Superior temporal gyrus (tissue), 1 donor: ENCODE results near the gene ZCCHC24.
A peak's percentile ranks its signal among the peaks of the same experiment; 100 is the strongest.

Experiments
- DNase-seq: peaks from one replicate; pipeline ENCODE4 v3.0.0-alpha.2; 2016; ENCODE audit errors: extremely low spot score

ZCCHC24 gene

DNA sequence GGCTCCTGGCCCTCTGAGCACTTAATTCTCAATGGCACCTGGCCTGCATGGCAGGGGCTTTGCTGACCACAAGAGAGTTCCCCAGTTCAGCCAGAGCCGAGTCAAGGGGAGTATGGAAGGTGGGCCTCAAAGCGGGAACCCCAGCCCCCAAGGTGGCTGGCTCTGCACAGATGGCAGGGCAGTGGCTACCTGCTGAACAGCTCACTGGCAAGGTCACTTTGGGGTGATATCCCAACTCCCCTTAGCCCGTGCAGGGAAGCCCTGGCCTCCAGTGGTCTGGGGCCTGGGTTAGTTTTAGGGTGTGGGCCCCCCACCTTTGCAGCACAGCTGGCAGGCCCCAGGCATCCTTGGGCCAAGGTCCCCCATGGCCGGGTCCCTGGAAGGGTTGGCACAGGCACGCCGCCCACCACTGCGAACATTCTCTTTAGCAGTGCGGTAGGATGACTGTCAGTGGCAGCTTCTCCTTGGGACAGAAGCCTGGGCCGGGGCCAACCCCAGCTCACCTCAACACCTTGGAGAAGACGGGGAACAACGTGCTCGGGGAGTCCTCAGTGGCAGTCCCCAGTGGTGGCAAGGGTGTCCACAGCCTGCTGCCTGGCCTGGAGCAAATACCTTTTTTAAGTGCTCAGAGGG lies 61.3 kb downstream of the ZCCHC24 start:
- no peak for DNase-seq

DNA sequence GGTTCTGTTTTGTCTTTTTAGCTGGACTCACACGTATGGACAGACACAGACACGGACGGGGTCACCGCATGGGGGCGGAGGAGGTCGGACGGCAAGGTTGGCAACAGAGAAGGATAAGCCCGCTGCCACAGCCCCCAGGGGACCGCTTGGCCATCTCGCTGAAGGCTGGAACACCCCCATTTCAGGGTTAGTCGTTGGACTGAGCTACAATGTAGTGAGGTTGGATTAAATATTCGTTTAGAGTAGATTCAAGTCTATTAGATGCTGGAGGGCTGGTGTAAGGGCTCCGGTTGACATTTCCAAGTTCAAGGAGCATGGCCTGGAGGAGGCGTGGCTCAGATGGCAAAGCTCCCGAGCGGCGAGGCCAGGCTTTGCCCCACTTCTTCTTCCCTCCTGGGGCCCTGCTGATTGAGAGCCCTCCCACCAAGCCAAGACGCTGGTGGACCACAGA lies 62.9 kb downstream of the ZCCHC24 start:
- DNase-seq = no peak

DNA sequence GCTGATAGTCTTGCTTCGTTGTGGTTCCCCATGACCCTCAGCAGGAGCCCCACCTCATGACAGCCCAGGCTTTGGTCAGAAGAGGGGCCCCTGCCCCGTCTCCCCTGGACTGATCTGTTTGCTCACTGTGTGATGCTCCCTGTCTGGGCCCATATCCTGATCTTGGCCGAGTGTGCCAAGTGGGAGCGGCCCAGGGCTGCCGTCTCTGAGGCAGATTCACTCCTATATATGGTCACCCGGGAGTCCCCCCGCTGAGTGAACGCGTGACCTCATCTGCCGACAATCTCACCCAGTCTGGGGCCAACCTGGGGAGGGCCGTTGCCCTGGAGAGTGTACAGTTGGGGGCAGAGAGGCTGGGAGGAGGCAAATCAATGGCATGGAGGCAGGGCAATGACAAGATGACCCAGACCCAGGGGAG lies 63.6 kb downstream of the ZCCHC24 start:
- no peak for DNase-seq

DNA sequence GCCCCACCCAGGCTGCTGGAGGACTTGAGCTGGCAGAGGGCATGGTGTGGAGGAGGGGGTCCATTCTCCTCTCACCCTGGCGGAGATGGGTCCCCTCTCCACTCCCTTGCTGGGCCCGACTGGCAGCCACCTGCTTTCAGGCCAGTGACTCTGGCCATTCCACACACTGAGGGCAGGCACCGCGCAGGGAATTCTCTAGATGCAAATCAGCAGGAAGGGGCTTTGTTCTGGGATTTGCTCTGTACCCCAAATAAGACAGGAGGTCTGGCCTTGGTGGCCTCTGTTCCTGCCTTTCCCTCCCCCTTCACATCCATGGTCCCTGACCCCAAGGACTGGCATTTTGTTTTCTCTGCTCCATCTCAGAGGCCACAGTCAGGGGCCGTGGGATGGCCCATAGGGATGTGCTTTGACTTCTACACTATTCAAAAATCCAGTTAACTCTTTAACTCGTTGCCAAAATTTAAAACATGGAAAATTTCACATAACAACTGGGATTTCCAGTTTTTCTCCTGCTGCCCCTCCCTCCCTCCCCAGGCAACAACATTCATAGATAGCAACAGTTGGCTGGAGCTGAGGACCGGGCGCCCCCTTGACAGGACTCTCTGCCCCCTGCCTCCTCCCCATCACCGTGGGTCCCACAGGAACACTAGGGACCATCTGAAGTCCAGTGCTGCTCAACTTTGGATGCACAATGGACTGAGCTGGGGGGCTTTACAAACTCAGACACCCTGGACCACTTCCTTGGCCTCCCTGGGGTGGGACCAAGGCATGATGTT lies 64.3 kb downstream of the ZCCHC24 start:
- no peak for DNase-seq

DNA sequence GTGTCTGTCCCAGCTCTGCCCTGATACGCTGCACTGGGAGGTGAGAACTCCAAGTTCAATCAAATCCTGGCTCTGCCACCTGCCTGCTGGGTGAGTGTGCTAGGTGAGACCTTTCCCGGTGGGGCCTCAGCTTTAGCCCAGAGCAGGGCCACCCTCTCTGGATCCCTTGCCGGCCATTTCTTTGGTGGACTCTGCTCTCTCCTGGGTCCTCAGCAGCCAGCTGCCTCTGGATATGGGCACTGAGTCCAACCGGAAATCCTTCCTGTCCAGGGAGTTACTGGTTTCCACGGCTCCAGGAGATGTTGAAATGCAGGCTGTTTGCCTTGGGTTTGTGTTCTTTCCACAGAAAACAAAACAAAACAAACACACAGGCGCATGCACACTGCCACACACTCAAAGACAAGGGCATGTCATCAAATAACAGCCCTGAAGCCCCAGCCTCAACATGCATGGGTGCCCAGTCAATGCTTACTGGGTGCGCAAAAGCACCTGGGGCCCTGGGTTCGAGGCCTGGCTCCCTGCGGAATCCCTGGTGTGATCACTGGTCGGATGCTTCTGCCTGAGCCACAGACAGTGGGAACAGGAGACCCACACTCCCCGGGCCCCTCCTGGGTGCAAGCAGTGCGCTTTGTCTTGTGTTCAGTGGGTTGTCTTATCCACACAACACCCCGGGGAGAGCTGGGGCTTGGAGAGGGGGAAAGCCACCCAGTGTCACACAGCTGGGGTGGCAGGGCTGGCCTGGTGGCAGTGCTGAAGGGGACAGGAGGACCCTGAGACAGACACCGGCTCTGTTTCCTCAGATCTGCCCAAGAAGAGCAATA lies 65.1 kb downstream of the ZCCHC24 start:
- DNase-seq = no peak

DNA sequence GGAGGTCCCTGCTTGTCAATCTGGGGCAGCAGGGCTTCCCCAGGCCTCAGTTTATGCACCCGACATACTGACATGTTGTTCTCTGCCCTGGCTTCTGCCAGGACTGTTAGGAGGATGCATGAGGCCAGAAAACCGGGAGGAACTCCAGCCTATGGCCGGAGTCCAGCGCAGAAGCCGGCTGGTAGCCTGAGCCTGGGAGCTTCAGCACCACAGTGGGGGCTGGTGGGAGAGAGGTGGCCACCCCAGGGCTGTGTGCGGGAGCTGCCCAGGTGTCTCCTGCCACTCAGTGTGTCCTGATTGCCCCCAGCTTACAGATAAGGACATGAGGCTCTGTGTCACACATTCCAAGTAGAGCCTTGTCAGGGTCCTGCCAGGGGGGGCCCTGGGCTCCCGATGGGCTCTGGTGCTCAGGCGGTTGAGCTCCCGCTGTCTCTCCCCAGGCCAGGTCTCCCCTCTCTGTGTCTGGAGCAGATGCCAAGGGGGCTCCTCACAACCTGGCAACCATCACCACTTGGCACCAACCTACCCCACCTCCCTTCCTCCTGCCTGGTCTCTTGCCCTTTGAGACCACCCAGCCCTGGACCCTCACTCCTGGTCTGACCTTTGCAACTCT lies 65.8 kb downstream of the ZCCHC24 start:
- no peak for DNase-seq

DNA sequence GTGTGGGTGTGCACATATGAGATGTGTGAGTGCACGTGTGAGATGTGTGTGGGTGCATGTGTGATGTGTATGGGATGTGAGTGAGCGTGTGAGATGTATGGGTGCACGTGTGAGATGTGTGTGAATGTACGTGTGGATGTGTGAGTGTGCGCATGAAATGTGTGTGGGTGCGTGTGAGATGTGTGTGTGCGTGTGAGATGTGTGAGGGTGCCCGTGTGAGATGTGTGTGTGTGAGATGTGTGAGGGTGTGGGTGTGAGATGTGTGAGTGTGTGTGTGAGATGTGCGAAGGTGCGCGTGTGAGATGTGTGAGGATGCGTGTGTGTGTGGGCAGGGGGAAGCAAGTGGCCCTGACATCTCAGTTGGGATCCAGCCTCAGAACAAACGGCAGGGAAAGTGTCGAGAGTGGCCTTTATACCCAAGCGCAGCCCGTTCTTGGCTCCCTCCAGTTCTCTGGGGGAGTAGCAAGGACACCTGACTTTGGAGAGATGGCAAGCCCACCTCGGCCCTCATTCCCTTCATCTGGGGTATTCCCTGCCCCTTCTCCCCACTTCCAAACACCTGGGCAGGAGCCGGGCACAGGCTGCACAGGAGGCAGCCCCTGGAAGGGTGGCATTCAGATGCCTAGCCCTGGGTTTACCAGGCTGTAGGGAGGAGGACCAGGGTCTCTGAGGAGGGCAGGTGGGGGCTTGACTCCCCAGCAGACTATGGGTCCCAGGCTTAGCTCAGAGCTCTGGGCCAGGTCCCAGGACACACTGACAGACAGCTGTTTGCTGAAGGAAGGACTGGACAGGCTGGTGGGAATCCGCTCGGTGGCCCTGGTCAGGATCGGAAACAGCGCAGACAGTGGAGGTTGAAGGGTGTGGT lies 66.5 kb downstream of the ZCCHC24 start:
- no peak for DNase-seq

DNA sequence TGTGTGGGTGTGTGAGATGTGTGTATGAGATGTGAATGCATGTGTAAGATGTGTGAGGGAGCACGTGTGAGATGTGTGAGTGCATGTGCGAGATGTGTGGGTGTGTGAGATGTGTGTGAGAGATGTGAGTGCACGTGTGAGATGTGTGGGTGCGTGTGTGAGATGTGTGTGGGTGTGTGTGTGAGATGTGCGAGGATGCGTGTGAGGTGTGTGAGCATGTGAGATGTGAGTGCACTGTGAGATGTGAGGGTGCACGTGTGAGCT lies 67.1 kb downstream of the ZCCHC24 start:
- no peak for DNase-seq

DNA sequence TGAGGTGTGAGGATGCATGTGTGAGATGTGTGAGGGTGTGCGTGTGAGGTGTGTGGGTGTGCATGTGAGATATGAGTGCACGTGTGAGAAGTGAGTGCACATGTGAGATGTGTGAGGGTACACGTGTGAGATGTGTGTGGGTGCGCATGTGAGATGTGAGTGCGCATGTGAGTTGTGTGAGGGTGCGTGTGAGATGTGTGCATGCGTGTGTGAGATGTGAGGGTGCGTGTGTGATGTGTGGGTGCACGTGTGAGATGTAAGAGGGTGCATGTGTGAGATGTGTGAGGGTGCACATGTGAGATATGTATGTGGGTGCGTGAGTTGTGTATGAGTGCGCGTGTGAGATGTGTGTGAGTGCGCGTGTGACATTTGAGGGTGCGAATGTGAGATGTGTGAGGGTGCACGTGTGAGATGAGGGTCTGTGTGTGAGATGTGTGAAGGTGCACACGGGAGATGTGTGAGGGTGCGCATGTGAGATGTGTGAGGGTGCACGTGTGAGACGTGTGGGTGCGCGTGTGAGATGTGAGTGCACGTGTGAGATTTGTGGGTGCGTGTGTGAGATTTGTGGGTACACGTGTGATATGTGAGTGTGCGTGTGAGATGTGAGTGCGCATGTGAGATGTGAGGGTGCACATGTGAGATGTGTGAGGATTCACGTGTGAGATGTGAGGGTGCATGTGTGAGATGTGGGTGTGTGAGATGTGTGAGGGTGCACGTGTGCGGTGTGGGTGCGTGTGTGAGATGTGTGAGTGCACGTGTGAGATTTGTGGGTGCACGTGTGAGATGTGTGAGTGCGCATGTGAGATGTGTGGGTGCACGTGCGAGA lies 67.7 kb downstream of the ZCCHC24 start:
- no peak for DNase-seq

DNA sequence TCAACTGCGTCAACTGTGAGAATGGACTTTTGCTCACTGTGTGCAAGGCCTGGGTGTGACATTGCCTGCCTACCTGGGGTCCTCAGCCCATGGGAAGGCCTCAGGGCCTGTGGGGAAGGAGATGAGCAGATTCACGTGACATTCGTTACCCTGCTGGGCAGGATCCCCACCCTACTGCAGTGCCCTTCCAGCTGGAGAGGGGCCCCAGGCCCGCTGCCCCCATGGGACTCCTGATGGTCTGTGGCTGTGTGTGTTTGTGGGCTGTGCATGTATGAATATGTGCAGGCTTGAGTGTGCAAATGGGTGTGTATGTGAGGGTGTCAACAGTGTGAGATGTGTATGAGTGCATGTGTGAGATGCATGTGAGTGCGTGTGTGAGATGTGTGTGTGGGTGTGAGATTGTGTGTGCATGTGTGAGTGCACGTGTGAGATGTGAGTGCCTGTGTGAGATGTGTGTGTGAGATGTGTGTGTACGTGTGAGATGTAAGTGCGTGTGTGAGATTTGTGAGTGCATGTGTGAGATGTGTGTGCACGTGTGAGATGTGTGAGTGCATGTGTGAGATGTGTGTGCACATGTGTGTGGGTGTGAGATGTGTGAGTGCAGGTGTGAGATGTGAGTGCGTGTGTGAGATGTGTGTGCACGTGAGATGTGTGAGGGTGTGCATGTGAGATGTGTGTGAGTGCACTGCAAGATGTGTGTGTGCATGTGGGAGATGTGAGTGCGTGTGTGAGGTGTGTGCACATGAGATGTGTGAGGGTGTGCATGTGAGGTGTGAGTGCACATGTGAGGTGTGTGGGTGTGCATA lies 68.5 kb downstream of the ZCCHC24 start:
- no peak for DNase-seq

DNA sequence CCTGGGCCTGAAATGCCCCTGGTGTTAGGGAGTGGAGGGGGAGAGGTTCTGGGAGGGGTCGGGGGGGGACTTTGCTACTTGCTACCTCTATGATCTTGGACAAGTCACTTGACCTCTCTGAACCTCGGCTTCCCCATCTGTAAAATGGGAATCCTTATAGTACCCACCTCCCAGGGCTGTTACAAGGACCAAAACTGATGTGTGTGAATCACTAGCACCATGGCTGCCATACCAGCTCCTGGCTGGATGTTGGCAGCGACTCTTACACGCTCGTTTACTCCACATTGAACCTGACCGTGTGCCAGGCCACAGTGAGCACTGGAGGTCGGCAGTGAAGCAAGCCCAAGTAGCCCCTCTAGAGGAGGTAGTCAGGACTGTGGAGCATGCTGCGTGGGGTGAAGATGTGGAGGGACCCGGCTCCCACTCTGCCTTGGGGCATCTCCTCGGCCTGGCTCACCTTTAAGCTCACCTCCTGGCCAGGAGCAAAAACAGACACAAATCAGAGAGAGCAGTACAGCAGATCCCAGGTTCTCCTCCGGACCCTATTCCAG lies 69.3 kb downstream of the ZCCHC24 start:
- no peak for DNase-seq

DNA sequence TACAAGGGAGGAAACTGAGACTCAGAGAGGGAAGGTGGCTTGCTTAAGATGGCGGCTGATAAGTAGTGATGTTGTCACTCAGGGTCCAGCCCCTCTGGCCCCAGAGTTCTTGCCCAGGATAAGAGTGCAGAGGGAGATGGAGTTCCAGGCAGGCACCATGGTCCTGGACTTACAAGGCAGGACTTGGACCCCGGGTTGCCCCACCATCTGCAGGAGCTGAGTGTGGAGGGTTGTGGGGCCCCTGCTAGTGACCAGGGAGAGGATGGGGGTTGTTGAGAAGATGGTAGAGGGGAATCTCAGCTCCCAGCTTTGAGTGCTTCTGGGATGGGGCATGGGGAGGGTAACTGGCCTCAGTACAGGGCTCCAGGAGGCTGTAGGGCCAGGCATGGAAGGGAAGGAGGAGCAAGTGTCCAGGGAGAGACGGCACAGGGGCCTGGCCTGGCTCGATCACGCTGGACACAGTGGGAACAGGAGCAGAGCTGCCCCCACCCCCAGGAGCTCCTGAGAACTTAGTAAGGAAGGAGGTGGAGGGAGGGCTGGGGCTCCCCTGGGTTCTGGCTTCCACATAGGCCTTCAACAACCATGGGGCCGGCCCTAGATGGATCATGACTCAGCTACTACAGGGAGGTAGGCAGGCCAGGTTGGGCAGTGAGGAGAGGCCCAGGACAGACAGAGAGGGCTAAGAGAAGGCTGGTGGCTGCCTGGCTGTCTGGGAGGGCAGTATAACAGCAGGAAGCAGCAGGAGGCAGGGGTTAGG lies 69.9 kb downstream of the ZCCHC24 start:
- DNase-seq = no peak

DNA sequence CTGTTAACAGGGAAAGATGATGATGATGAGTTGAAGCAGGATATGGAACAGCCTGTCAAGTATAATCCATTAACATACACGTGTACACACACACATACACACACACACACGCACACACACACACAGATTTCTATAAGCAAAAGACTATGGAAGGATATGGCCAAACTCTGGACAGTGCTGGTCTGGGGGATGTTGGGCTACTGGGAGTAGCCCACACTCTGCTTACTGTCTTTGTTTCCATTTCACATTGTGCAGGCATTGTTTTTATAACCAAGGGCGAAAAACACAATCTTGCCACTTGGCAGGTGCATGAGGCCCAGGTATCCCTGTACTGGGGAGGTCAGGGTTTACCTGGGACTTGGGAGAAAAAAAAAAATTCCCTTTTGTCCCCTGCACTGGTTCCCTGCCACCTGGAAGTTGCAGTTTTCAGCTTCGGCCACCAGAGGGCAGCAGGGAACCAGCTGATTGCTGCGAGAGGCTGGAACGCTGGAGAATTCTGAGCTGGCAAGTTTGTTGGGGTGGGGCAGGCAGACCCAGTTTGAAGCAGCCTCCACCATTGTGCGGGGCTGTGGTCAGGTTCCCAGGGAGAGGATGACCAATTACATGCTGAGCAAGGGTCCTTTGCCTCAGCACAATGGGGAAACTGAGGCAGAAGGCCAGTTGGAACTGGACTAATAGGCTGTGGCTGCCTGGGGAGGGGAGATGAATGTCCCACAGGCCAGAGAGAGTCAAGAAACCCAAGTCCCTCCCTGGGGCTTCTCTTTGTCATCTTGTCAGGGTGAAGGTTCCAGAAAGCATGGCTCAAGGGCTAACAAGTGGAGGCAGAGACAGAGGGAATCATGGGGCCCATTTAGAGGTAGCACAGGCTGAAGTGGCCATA lies 70.9 kb downstream of the ZCCHC24 start:
- DNase-seq = peak; percentile 92

DNA sequence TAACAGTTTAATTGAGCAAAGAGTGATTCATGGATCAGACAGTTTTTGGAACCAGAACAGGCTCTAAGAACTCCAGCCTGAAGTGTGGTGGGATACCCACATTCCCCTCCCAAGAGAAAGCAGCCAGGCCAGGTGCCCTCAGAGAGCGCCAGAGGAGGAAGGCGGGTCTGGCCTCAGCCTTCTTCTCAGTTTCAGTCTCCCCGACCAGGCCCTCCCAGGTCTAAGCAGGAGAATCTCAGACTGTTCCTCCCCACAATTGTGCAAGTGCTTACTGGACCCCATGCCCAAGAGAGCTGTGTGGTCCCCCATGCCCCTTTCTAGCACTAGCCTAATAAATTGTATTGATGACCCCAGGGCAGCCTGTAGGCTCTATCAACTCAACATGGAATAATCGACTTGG lies 72.6 kb downstream of the ZCCHC24 start:
- DNase-seq = no peak

DNA sequence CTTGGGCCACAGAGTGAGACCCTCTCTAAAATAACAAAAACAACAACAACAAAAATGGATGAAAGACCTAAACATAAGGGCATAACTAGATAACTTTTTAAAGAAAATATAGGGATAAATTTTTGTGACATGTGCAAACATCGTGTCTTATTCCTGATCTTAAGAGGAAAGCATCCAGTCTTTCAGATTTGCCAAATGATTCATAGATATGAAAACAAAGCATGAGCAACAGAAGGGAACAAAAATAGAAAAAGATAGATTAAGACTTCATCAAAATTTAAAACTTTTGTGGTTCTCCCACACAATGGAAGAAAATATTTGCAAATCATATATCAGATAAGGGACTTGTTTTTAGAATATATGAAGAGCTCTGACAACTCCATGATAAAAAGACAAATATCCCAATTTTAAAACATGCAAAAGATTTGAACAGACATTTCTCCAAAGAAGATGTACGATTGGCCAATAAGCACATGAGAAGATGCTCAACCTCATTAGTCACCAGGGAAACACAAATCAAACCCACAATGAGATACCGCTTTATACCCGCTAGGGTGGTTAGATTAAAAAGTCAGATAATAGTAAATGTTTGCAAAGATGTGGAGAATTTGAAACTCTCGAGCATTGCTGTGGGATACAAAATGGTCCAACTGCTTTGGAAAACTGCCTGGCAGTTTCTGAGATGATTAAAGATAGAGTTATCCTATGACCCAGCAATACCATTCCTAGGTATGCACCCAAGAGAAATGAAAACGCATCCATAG lies 77.8 kb downstream of the ZCCHC24 start:
- no peak for DNase-seq

DNA sequence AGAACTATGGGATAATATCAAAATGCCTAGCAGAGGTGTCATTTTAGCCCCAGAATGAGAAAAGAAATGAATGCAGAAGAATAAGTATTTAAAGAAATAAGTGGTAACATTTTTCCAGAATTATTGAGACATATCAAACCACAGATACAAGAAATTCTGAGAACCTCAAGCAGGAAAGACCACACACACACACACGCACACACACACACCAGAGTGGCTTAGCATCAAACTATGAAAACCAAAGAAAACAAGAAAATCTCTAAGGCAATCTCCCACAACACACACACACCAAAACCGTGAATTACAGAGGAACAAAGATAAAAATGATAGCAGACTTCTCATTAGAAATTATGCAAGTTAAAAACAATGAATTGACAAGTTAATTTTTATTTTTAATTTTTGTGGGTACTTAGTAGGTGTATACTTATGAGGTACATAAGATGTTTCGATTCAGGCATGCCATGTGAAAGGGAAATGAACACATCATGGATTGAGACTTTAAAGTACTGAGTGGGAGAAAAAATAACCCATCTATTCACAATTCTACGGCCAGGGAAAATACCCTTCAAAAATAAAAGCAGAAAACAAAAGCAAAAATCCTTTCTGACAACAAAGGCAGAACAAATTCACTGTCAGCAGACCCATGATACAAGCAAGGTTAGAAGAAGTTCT lies 83.6 kb downstream of the ZCCHC24 start:
- DNase-seq = no peak
